Urothelium cell line (cell line): ENCODE results near the gene KRT4.
"Not testable (repeated sequence)": the region's sequence is repeated elsewhere in the genome, so short reads cannot be mapped to it uniquely, and the experiment has no call there.

Experiments used
- DNase-seq: peaks from one replicate; pipeline ENCODE4 v3.0.0; 2011; ENCODE audit warnings: low spot score, mixed read lengths
- FAIRE-seq: peaks from 2 replicates; lab custom pipeline; 2011; peaks lifted over from hg19 to GRCh38; lab: Jason Lieb, UNC

KRT4 gene

GRCh38 chr12:52813885-52814709, at the start of gene KRT4:
KRT4 (minus strand) TSS chr12:52814116; CDS start chr12:52814058, 58 bp downstream.
- no peak for DNase-seq
- no peak for FAIRE-seq

DNA sequence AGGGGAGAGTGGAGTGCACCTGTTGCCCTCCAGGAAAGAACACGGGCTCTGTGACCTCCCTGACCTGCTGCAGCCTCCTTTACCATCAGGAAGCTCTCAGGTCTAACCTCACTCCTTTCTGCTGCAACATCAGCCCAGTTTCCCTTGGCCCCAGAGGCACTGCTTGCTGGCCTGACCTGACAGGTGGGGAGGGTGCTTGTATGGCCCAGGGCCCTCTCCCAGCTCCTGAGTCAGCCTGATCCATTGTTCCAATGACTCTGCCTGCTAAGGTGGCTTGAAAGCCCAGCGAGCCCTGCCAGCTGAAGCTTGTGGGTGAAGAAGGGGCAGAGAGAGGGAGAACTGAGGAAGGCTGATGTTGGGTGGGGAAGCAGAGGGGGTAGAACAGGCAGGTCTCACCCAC, 48.1 kb upstream of the KRT4 start:
- DNase-seq (no peak), FAIRE-seq (no peak)

DNA sequence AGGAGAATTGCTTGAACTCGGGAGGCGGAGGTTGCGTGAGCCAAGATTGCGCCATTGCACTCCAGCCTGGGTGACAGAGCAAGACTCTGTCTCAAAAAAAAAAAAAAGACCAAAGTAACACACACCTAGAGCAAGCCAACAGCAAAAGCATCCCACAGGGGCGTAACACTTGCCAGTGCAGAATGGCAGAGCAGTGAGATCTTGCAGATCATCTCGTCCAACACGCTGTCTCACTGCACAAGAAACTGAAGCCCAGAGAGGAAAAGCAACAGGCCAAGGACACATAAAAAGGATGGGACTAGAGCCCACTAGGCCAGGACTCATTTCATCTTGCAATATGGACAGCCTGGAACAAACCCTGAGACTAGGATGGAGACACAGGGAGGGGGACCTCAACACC, 47.6 kb upstream of the KRT4 start:
- no peak for FAIRE-seq

DNA sequence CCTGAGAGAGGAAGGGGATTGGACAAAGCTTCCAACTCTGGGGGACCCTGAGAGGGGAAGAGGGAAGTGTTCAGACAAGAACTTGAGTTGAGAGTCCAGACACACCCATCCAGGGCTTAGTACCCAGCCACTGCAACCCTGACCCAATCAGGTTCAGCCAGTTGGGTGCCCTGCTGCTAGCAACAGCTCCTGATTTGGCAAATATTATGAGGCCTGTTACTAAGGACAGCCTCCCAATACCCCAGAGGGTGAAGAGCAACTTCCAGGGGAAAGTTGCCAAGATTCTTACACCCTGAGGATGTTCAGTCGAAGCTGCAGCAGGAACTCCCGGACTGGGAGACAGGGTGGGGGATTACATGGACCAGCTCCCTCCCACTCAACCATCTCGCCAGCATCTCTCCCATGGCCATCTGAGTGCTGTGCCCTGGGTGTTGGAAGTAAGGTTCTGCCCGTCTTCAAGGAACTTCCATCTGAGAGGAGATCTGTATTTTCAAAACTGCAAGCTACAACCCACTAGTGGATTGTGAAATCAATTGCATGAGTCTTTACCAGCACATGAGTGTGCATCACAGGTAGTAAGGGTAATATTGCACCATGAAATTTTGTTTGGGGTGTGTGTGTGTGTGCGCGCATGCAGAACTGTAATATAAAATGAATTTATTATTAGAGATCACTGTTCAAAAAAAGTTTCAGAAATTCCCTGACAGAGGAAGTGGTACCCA, 46.3 kb upstream of the KRT4 start:
- no peak for DNase-seq
- no peak for FAIRE-seq

More for the DNA sequence above, 47.6 kb upstream of the KRT4 start:
- no peak for DNase-seq

DNA sequence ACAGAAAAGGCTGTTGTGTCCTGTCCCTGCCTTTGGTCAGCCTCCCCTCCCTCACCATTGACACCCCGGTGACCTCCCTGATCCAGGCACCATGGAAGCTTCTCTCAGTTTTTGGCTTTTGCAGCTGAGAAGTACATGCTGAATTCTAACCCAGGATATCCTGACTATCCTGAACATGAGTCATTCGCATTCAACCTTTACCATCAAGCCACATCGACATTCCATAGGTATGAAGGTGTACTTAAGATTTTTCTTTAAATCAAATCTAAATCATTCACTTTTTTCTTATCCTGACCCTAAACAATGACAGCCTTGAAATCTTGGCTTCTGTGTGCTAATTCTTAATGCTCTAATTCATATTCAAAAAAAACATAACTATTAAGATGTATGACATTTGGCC, 43.6 kb upstream of the KRT4 start:
- FAIRE-seq (no peak), DNase-seq (no peak)

GRCh38 chr12:52856787-52857186, 42.9 kb upstream of the KRT4 start:
- DNase-seq = no peak
- FAIRE-seq = peak; percentile 59

- not testable (repeated sequence) for FAIRE-seq, DNase-seq
Observed at GRCh38 chr12:52856077-52856476, 42.2 kb upstream of the KRT4 start.

DNA sequence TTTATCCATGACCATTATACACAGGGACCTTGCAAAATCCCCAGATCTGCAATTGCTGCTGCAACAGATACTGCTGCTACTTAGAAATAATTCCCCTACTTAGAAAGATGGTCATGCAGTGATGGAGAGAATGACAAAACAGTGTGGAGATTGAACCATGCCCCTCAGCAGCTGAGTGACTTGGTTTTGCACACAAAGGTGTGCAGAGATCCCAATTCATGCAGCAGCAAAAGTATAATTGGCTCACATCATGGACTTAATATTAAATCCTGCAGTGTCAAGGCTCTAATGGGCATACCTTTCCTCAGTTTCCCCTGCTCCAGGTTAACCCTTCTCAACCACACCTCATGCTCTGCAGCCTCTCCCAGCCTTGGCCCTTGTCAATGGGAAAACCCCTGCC, 37.9 kb upstream of the KRT4 start:
- no peak for DNase-seq
- no peak for FAIRE-seq

GRCh38 chr12:52850681-52851080, 36.8 kb upstream of the KRT4 start:
- FAIRE-seq (no peak), DNase-seq (no peak)

GRCh38 chr12:52849511-52849910, 35.6 kb upstream of the KRT4 start:
- FAIRE-seq = no peak
- DNase-seq = no peak

GRCh38 chr12:52848661-52849255, 34.8 kb upstream of the KRT4 start, which contains the start of gene KRT78:
KRT78 (minus strand) TSS chr12:52848994; CDS start chr12:52848930, 64 bp downstream.
- DNase-seq (no peak), FAIRE-seq (no peak)

DNA sequence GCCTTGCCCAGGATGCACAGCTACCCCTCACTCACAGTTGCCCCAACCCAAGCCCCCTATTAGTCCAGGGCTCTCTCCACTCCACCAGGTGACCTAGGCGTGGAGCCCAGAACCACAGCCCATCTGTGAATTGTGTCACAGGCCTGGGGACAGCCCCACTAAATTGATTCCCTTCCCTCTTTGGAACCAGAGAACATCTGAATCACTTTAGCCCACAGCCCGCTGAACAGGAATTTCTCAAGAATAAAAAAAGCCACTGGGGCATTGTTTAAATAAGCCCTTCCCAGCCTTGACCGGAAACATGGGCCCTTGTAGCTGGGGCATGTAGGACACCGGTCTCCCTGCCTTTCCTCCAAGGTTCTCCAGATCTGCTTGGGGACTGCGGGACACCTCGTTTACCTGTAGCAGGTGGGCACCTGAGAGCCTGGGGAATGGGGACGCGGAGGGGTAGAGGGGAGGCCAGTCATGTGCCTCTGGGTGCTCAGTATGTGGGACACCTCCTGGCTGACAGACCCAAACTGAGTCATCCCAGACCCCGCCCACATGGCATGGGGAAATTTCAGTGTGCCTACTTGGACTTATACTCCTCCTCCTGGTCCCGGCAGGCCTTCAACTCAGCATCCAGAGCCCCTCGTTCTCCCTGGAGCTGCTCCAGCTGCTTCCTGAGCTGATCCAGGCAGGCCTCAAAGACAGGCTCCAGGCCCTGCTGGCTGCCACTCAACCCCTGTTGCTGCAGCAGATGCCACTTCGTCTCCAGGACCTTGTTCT, 33.6 kb upstream of the KRT4 start:
- FAIRE-seq (no peak), DNase-seq (peak; percentile 37)

- no peak for DNase-seq
- no peak for FAIRE-seq
Observed at GRCh38 chr12:52846356-52846970, 32.5 kb upstream of the KRT4 start.

DNA sequence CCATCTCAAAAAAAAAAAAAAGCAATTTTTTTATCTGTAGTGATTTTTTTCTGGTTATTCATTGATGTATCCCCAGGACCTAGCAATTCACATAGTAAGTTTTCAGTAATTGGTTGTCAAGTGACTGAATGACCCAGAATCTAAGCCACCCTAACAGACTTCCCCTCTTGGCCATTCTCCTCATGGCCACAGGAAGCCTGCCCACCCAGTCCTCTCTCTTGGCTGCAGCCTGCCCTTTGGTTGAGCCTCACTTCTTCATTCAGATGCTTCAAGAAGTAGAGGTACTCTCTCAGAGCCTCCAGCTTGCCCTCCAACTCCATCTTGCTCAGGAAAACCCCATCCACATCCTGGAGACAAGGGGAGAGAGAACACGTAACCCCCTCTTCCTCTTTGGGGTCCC, 32.0 kb upstream of the KRT4 start:
- FAIRE-seq (no peak), DNase-seq (no peak)

DNA sequence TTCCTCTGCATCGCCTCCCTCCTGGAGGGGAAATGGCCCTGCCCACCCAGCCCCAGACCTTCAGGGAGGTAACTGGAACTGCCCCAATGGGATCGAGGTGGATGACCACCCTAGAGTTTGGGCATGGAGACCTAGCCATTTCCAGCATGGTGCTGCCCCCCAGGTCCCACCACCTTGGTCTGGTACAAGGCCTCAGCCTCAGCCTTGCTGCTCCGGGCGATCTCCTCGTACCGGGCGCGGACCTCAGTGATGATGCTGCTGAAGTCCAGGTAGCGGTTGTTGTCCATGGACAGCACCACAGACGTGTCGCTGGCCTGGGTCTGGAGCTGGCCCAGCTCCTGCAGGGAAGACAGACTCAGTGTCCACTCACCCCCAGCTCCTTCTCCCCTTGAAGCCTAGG, 30.5 kb upstream of the KRT4 start:
- DNase-seq = no peak
- no peak for FAIRE-seq

- no peak for FAIRE-seq
- DNase-seq = no peak
Observed at GRCh38 chr12:52839436-52840105, 25.7 kb upstream of the KRT4 start.

DNA sequence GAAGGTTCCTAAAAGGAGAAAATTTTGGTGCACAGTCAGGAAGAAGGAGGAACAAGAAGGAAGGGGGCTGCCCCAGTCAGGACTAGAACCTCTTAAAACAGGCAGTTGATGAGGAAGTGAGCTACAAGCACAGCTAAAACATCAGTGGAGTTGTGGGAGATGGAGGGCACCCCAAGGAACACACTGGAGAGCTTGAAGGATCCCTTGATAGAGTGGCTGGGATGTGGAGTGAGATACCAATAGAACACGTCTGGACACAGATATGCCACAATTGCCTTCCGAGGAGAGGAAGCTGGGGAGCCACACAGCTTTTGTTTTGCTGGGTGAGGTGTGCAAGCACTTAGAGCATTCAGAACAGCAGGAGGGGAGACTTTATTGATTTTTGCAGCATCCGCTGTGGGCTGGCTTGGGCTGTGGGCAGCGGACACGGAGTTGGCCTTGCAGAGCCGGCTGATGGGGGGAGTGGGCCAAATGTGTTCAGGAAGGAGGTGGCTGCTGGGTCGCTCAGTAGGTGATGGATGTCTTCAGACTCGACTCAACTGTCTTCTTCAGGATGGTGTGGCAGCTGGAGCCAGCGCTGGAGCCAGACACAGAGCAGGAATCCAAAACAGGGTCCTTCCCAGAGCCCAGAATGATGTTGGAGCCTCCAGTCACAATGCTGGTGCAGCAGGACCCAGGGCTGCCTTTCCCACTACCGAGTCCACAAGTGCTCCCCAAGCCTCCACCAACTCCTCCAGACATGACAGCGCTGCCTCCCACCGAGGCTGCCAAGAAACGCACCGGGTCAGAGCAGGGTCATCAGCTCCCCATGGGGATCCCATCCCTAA, 24.9 kb upstream of the KRT4 start:
- DNase-seq (no peak), FAIRE-seq (no peak)

DNA sequence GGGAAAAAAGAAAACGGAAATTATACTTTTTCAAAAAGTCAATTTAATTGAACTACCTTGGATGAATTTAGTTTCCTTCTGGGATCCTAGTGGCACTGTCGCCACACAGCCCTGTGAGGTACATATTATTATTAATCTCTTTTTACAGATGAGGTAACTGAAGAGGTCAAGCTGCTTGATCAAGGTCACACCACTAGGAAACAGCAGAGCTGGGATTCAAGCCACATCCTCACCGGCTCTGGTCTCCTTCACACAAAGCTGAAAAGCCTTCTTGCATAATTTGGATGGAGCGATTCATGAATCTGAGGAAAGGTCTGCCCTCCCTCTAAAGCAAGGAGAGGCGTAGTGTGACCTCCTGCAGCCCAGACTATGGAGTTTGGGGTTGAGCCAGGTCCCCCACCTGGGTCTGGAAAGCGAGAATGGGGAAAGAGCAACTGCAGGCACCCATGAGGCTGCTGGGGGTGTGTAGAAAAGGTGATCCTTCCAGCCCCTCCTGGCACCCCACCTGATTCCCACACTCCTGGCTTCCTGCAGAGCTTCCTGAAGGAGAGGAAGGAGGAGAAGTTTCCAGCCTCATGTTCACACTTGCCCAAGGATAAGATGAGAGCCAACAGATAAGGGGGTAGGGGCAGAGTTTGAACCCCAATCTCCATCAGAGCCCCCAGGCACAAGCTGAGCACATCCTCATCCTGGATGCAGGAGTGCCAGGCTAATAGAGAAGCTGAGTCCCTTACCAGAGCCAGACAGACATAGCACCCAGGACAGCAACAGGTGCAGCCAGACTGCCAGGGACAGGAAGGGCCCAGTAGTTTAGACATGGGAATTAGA, 24.1 kb upstream of the KRT4 start:
- FAIRE-seq = no peak
- DNase-seq = no peak
